ENCODE results near the gene KCTD16.

GRCh38 chr5:144481861-144482260, 311.2 kb downstream of the KCTD16 start:
- no peak for TF ChIP-seq ZBTB6 (tag by site-specific recombination; IDR thresholded peaks at IDR 0.05)
- no peak for TF ChIP-seq CTCF (tag by site-specific recombination; IDR thresholded peaks at IDR 0.05)
- TF ChIP-seq SP2 (tag by site-specific recombination; IDR thresholded peaks at IDR 0.05): no peak
- no peak for TF ChIP-seq REPIN1 (tag by site-specific recombination; IDR thresholded peaks at IDR 0.05; ENCODE audit: low read depth)
- TF ChIP-seq KLF17 (tag by site-specific recombination; IDR thresholded peaks at IDR 0.05): no peak
- no peak for TF ChIP-seq ZFHX2 (tag by site-specific recombination; conservative IDR thresholded peaks at IDR 0.05)
- no peak for TF ChIP-seq ZNF239 (tag by site-specific recombination; IDR thresholded peaks at IDR 0.05)
- no peak for TF ChIP-seq TRIM28 (IDR thresholded peaks at IDR 0.05; ENCODE audit: borderline replicate concordance, low read length)
- no peak for TF ChIP-seq ZFP37 (tag by site-specific recombination; IDR thresholded peaks at IDR 0.05)
- TF ChIP-seq HIC1 (tag by site-specific recombination; IDR thresholded peaks at IDR 0.05): no peak
- TF ChIP-seq ZEB2 (tag by site-specific recombination; IDR thresholded peaks at IDR 0.05): no peak
- no peak for TF ChIP-seq ZNF184 (tag by site-specific recombination; IDR thresholded peaks at IDR 0.05)
- no peak for TF ChIP-seq REST (tag by site-specific recombination; IDR thresholded peaks at IDR 0.05)
- TF ChIP-seq ZNF548 (tag by site-specific recombination; IDR thresholded peaks at IDR 0.05): no peak
